IMR-90 (cell line): ENCODE results near the gene IQCM. TPM values are rescaled to one million over a fixed set of nuclear protein-coding genes. Genes with fewer than 3 reads are reported as not detected.

Experiments
- ATAC-seq: fragments of 200-7000 bp; cut with Tn5 transposase; 2 replicates; pipeline ENCODE4 v1.9.1; 2020; ENCODE audit warnings: low read depth, mild to moderate bottlenecking, moderate library complexity
- BruUV-seq: library from RNA; stranded (reverse); fragments of 400-500 nt; replicated peaks from 2 replicates; lab custom pipeline; 2021; lab: Mats Ljungman, UMichigan
- CTCF ChIA-PET: fragments of 300-600 bp; formaldehyde crosslinking; extraction: SDS; loops from one replicate; lab custom pipeline; 2021; ENCODE audit warnings: antibody characterized with exemption; lab: Yijun Ruan, JAX
- POLR2A ChIA-PET: fragments of 300-600 bp; sonication (Branson Sonifier 250); formaldehyde crosslinking; loops from one replicate; lab custom pipeline; 2022; ENCODE audit warnings: antibody characterized with exemption; ENCODE audit not compliant: unreplicated experiment; lab: Charles Lee
- DNase-seq: peaks from one replicate; pipeline ENCODE4 v3.0.0; 2013
- H2AFZ ChIP-seq: replicated peaks from 2 replicates; pipeline ENCODE3; 2013; ENCODE audit warnings: low read length, mild to moderate bottlenecking; ENCODE audit not compliant: poor library complexity
- H2AK5ac ChIP-seq: 2 replicates; pipeline ENCODE4 v1.6.1; 2013; ENCODE audit warnings: low read depth, low read length, inconsistent platforms
- H2AK9ac ChIP-seq: replicated peaks from 2 replicates; pipeline ENCODE3; 2013; ENCODE audit warnings: mild to moderate bottlenecking, low read depth, low read length, moderate library complexity; ENCODE audit not compliant: poor library complexity
- H2BK120ac ChIP-seq: 2 replicates; pipeline ENCODE4 v1.6.1; 2013; ENCODE audit warnings: low read depth, low read length, inconsistent platforms
- H2BK15ac ChIP-seq: 3 replicates; pipeline ENCODE4 v1.6.1; 2013; ENCODE audit warnings: low read depth, low read length, inconsistent platforms
- H2BK20ac ChIP-seq: 2 replicates; pipeline ENCODE4 v1.6.1; 2013; ENCODE audit warnings: low read depth, mild to moderate bottlenecking, inconsistent platforms, low read length, moderate library complexity
- H2BK5ac ChIP-seq: 2 replicates; pipeline ENCODE4 v1.6.1; 2013; ENCODE audit warnings: mild to moderate bottlenecking, low read depth, low read length, inconsistent platforms; ENCODE audit not compliant: poor library complexity, severe bottlenecking
- H3K14ac ChIP-seq: replicated peaks from 2 replicates; pipeline ENCODE4 v1.6.1; 2013; ENCODE audit warnings: low read depth, low read length, inconsistent platforms
- H3K18ac ChIP-seq: 2 replicates; pipeline ENCODE4 v1.6.1; 2013; ENCODE audit warnings: low read depth, low read length, control low read depth
- H3K23ac ChIP-seq: 2 replicates; pipeline ENCODE4 v1.6.1; 2013; ENCODE audit warnings: low read depth, low read length, inconsistent platforms
- H3K27ac ChIP-seq: 2 replicates; pipeline ENCODE4 v1.5.1; 2013; ENCODE audit warnings: mild to moderate bottlenecking, control low read depth, low read length; ENCODE audit not compliant: insufficient read depth
- H3K27me3 ChIP-seq: 2 replicates; pipeline ENCODE4 v1.6.1; 2013; ENCODE audit warnings: low read length; ENCODE audit not compliant: control insufficient read depth, insufficient read depth
- H3K36me3 ChIP-seq: 2 replicates; pipeline ENCODE4 v1.6.1; 2013; ENCODE audit warnings: low read length, mixed read lengths; ENCODE audit not compliant: control insufficient read depth, insufficient read depth
- H3K4ac ChIP-seq: 2 replicates; pipeline ENCODE4 v1.6.1; 2013; ENCODE audit warnings: low read depth, low read length, inconsistent platforms
- H3K4me1 ChIP-seq: 2 replicates; pipeline ENCODE4 v1.6.1; 2013; ENCODE audit warnings: low read length, mixed read lengths; ENCODE audit not compliant: control insufficient read depth, insufficient read depth
- H3K4me2 ChIP-seq: 2 replicates; pipeline ENCODE4 v1.6.1; 2013; ENCODE audit warnings: low read depth, mild to moderate bottlenecking, control low read depth, low read length, moderate library complexity
- H3K4me3 ChIP-seq: 2 replicates; pipeline ENCODE4 v1.5.1; 2013; ENCODE audit warnings: low read depth, mild to moderate bottlenecking, control low read depth, low read length, moderate library complexity; ENCODE audit not compliant: insufficient read depth
- H3K56ac ChIP-seq: 2 replicates; pipeline ENCODE4 v1.6.1; 2013; ENCODE audit warnings: low read length, inconsistent platforms; ENCODE audit not compliant: insufficient read depth; ENCODE audit errors: extremely low read depth
- H3K79me1 ChIP-seq, 2 experiments: 2 replicates each; pipeline ENCODE4 v1.6.1; 2013; ENCODE audit warnings: low read length in 2 of 2, inconsistent platforms in 1 of 2, low read depth in 1 of 2
- H3K9ac ChIP-seq: 2 replicates; pipeline ENCODE4 v1.6.1; 2013; ENCODE audit warnings: low read depth, low read length, control low read depth
- H3K9me1 ChIP-seq: 2 replicates; pipeline ENCODE4 v1.6.1; 2013; ENCODE audit warnings: low read length, inconsistent platforms; ENCODE audit not compliant: insufficient read depth
- H3K9me3 ChIP-seq: 2 replicates; pipeline ENCODE4 v1.6.1; 2013; ENCODE audit warnings: low read length; ENCODE audit not compliant: control insufficient read depth, insufficient read depth
- H4K20me1 ChIP-seq: 2 replicates; pipeline ENCODE4 v1.6.1; 2013; ENCODE audit warnings: low read length, inconsistent platforms; ENCODE audit not compliant: insufficient read depth
- H4K5ac ChIP-seq: 2 replicates; pipeline ENCODE4 v1.6.1; 2013; ENCODE audit warnings: mild to moderate bottlenecking, low read depth, low read length, control low read depth
- H4K8ac ChIP-seq, 2 experiments: 2 replicates each; pipeline ENCODE4 v1.6.1; 2013; ENCODE audit warnings: low read depth in 2 of 2, low read length in 2 of 2, control low read depth in 1 of 2, inconsistent platforms in 1 of 2
- H4K91ac ChIP-seq: 2 replicates; pipeline ENCODE4 v1.6.1; 2013; ENCODE audit warnings: low read depth, low read length, inconsistent platforms; ENCODE audit not compliant: insufficient read depth
- BHLHE40 ChIP-seq: fragments of 150-350 bp; IDR thresholded peaks from 2 replicates; pipeline ENCODE4 v1.6.1; 2016; ENCODE audit warnings: mild to moderate bottlenecking, low read depth, low read length
- CEBPB ChIP-seq: IDR thresholded peaks from 2 replicates; pipeline ENCODE4 v1.6.1; 2012; ENCODE audit warnings: low read depth, low read length, improper control_type of control experiment
- CHD1 ChIP-seq: IDR thresholded peaks from 2 replicates; pipeline ENCODE4 v1.6.1; 2012; ENCODE audit warnings: low read depth, low read length, improper control_type of control experiment
- CTCF ChIP-seq: conservative IDR thresholded peaks from 2 replicates; pipeline ENCODE4 v1.5.1; 2012; ENCODE audit warnings: mild to moderate bottlenecking, low read depth, low read length, improper control_type of control experiment
- ELK1 ChIP-seq: fragments of 150-350 bp; IDR thresholded peaks from 2 replicates; pipeline ENCODE4 v1.6.1; 2016; ENCODE audit warnings: low read depth, mild to moderate bottlenecking, low read length, moderate library complexity, borderline replicate concordance
- FOS ChIP-seq: fragments of 150-350 bp; IDR thresholded peaks from 2 replicates; pipeline ENCODE4 v1.6.1; 2016; ENCODE audit warnings: low read depth, low read length
- MAFK ChIP-seq: IDR thresholded peaks from 2 replicates; pipeline ENCODE4 v1.6.1; 2012; ENCODE audit warnings: low read depth, low read length, improper control_type of control experiment
- MAZ ChIP-seq: IDR thresholded peaks from 2 replicates; pipeline ENCODE4 v1.6.1; 2012; ENCODE audit warnings: low read depth, mild to moderate bottlenecking, low read length, improper control_type of control experiment, moderate library complexity, borderline replicate concordance
- MXI1 ChIP-seq: IDR thresholded peaks from 2 replicates; pipeline ENCODE4 v1.6.1; 2012; ENCODE audit warnings: low read depth, mild to moderate bottlenecking, low read length, moderate library complexity, borderline replicate concordance
- NFE2L2 ChIP-seq: fragments of 150-350 bp; IDR thresholded peaks from 2 replicates; pipeline ENCODE4 v1.6.1; 2016; ENCODE audit warnings: low read depth, mild to moderate bottlenecking, low read length
- POLR2A ChIP-seq: IDR thresholded peaks from 2 replicates; pipeline ENCODE4 v1.6.1; 2012; ENCODE audit warnings: mild to moderate bottlenecking, low read depth, low read length
- RAD21 ChIP-seq: IDR thresholded peaks from 2 replicates; pipeline ENCODE4 v1.6.1; 2012; ENCODE audit warnings: low read length, improper control_type of control experiment
- RCOR1 ChIP-seq: IDR thresholded peaks from 2 replicates; pipeline ENCODE4 v1.6.1; 2012; ENCODE audit warnings: mild to moderate bottlenecking, low read length, improper control_type of control experiment; ENCODE audit not compliant: insufficient replicate concordance
- RFX5 ChIP-seq: IDR thresholded peaks from 2 replicates; pipeline ENCODE4 v1.8.0; 2012; ENCODE audit warnings: low read depth, mild to moderate bottlenecking, low read length, moderate library complexity
- SMC3 ChIP-seq: fragments of 150-350 bp; IDR thresholded peaks from 2 replicates; pipeline ENCODE4 v1.6.1; 2016; ENCODE audit warnings: low read depth, mild to moderate bottlenecking, antibody characterized with exemption, low read length, moderate library complexity
- WGBS, 2 experiments: methylation state at CpG; one replicate each; pipeline versions ENCODE4 v1.1.5 to v1.1.7; 2013; ENCODE audit warnings: missing lambda C conversion rate in 2 of 2; ENCODE audit not compliant: insufficient read length in 1 of 2; ENCODE audit errors: extremely low coverage in 2 of 2; 5-methylcytosine and 5-hydroxymethylcytosine counted together
- dilution Hi-C: fragments of 300-500 bp; cut with HindIII; formaldehyde crosslinking; loops from one replicate; pipeline ENCODE4 v1.14.3; 2018; ENCODE audit warnings: low sequenced_read_pairs; ENCODE audit not compliant: unreplicated experiment
- in situ Hi-C: fragments of 300-500 bp; cut with MboI; formaldehyde crosslinking; loops from 3 replicates; pipeline ENCODE4 v1.14.3; 2019; ENCODE audit warnings: low sequenced_read_pairs, inconsistent platforms, mixed read lengths
- intact Hi-C: fragments of 100-400 bp; cut with micrococcal nuclease; formaldehyde crosslinking; loops from 2 replicates; pipeline ENCODE4 v1.10.0; 2022
- polyA plus RNA-seq, 3 experiments: library from polyadenylated mRNA; depleted of rRNA; stranded (reverse); fragments of >200 nt; gene quantifications; 2 replicates each; pipeline ENCODE4 v1.2.3, GENCODE V29; 2012; ENCODE audit warnings: low replicate concordance in 1 of 3
- total RNA-seq: library from RNA; depleted of rRNA; stranded (reverse); fragments of >200 nt; gene quantifications from 2 replicates; pipeline ENCODE4 v1.2.3, GENCODE V29; 2012
- TF ChIP-seq, protein P1 (sequence below): fragments of 150-350 bp; IDR thresholded peaks from 2 replicates; pipeline ENCODE4 v1.6.1; 2017; ENCODE audit warnings: mild to moderate bottlenecking, antibody characterized with exemption, low read length, low read depth

IQCM gene
- total and polyA plus RNA-seq, 2 of the 4 experiments (the other 2 are of a cell fraction): not detected

DNA sequence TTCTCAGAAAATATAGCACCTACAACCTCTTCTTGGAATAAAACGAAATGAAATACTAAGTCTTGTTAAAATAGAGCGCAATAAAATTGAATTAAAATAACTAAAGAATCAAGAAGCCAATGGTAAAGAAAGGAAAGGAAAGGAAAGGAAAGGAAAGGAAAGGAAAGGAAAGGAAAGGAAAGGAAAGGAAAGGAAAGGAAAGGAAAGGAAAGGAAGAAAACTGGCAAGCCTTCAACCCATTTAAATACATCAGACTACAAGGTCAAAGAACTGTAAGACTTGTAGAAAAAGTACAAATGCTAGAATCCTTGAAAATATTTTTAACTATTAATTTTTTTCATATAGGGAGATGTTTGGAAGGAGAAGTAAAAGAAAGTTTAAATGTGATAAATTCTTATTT, 372.1 kb downstream of the IQCM start:
- H2BK120ac ChIP-seq: no peak overlapping the region
- no peak overlapping the region for H3K14ac ChIP-seq
- no peaks in the 10 kb centered on the region for H3K4me1 ChIP-seq
- no peak overlapping the region for H4K5ac ChIP-seq
- no peak overlapping the region for H3K4me2 ChIP-seq
- no peak overlapping the region for H3K27ac ChIP-seq
- dilution Hi-C loops: no loop called here
- no peaks in the 10 kb centered on the region for H3K9me3 ChIP-seq
- H2BK5ac ChIP-seq: no peak overlapping the region
- no peak overlapping the region for H2AFZ ChIP-seq
- H3K56ac ChIP-seq: no peak overlapping the region
- DNase-seq (no peak), ATAC-seq (no peak)
- no peaks in the 10 kb centered on the region for H3K36me3 ChIP-seq
- POLR2A ChIA-PET: no interaction called here
- no peak overlapping the region for H2BK15ac ChIP-seq
- no peaks in the 10 kb centered on the region for H3K9me1 ChIP-seq
- CTCF ChIA-PET: no interaction called here
- no peak overlapping the region for H3K4me3 ChIP-seq
- H3K4ac ChIP-seq: no peak overlapping the region
- intact Hi-C loops: no loop called here
- H4K91ac ChIP-seq: no peak overlapping the region
- H2AK5ac ChIP-seq: no peak overlapping the region
- WGBS, 2 experiments: no CpG with 5 or more reads among the region's 2 CpGs
- no peaks in the 10 kb centered on the region for H3K79me1 ChIP-seq
- H2AK9ac ChIP-seq: no peak overlapping the region
- no TSS peak for BruUV-seq
- H4K20me1 ChIP-seq: no peaks in the 10 kb centered on the region
- H2BK20ac ChIP-seq: no peak overlapping the region
- no peaks in the 10 kb centered on the region for H3K27me3 ChIP-seq
- no peak overlapping the region for H3K18ac ChIP-seq
- in situ Hi-C loops: no loop called here
- TF ChIP-seq MAFK (no peak), RAD21 (no peak), MAZ (no peak), RCOR1 (no peak), CTCF (no peak), BHLHE40 (no peak), NFE2L2 (no peak), RFX5 (no peak), SMC3 (no peak), CEBPB (no peak), FOS (no peak), CHD1 (no peak), POLR2A (no peak), MXI1 (no peak), ELK1 (no peak)
- TF ChIP-seq, protein P1, sequence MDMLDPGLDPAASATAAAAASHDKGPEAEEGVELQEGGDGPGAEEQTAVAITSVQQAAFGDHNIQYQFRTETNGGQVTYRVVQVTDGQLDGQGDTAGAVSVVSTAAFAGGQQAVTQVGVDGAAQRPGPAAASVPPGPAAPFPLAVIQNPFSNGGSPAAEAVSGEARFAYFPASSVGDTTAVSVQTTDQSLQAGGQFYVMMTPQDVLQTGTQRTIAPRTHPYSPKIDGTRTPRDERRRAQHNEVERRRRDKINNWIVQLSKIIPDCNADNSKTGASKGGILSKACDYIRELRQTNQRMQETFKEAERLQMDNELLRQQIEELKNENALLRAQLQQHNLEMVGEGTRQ: no peak
- H3K23ac ChIP-seq: no peak overlapping the region
- H4K8ac ChIP-seq: no peak overlapping the region
- no peak overlapping the region for H3K9ac ChIP-seq
